GM21786 (cell line): Measurements from ENCODE around the gene FPR2.

Source experiments
- ATAC-seq: cut with Tn5 transposase; IDR thresholded peaks from one replicate; pipeline ENCODE4 v1.9.1; 2021; ENCODE audit not compliant: unreplicated experiment

The FPR2 gene

GRCh38 chr19:51781999-51782398 lies 21.0 kb downstream of the FPR2 start:
- no peak for ATAC-seq

GRCh38 chr19:51783372-51783771 lies 22.4 kb downstream of the FPR2 start:
- ATAC-seq = no peak

GRCh38 chr19:51784109-51784785 lies 23.3 kb downstream of the FPR2 start:
- no peak for ATAC-seq

GRCh38 chr19:51784922-51785690 lies 24.1 kb downstream of the FPR2 start:
- no peak for ATAC-seq

- no peak for ATAC-seq
Measured at GRCh38 chr19:51786646-51787494, 25.9 kb downstream of the FPR2 start.

GRCh38 chr19:51788029-51788428 lies 27.0 kb downstream of the FPR2 start:
- no peak for ATAC-seq

- ATAC-seq = no peak
Measured at GRCh38 chr19:51789061-51789795, 28.2 kb downstream of the FPR2 start.

GRCh38 chr19:51792932-51793331 lies 32.0 kb downstream of the FPR2 start:
- ATAC-seq = no peak

- no peak for ATAC-seq
Measured at GRCh38 chr19:51793994-51794393, 33.0 kb downstream of the FPR2 start.

GRCh38 chr19:51794885-51795490 lies 34.0 kb downstream of the FPR2 start, which contains the start of gene FPR3:
FPR3 (plus strand) TSS chr19:51795157; CDS start chr19:51823749, 28,592 bp downstream.
- no peak for ATAC-seq

- no peak for ATAC-seq
Measured at GRCh38 chr19:51796195-51796679, 35.3 kb downstream of the FPR2 start.

- no peak for ATAC-seq
Measured at GRCh38 chr19:51797480-51797879, 36.5 kb downstream of the FPR2 start.

GRCh38 chr19:51798062-51798461 lies 37.1 kb downstream of the FPR2 start:
- ATAC-seq = no peak

GRCh38 chr19:51799034-51799773 lies 38.2 kb downstream of the FPR2 start:
- ATAC-seq = no peak

GRCh38 chr19:51799774-51800472 lies 38.9 kb downstream of the FPR2 start:
- ATAC-seq = no peak

GRCh38 chr19:51800473-51801244 lies 39.7 kb downstream of the FPR2 start:
- no peak for ATAC-seq

GRCh38 chr19:51802775-51803174 lies 41.8 kb downstream of the FPR2 start:
- no peak for ATAC-seq

- ATAC-seq = no peak
Measured at GRCh38 chr19:51803519-51803918, 42.5 kb downstream of the FPR2 start.
